ENCODE data around the gene DAGLA.

The DAGLA gene

DNA sequence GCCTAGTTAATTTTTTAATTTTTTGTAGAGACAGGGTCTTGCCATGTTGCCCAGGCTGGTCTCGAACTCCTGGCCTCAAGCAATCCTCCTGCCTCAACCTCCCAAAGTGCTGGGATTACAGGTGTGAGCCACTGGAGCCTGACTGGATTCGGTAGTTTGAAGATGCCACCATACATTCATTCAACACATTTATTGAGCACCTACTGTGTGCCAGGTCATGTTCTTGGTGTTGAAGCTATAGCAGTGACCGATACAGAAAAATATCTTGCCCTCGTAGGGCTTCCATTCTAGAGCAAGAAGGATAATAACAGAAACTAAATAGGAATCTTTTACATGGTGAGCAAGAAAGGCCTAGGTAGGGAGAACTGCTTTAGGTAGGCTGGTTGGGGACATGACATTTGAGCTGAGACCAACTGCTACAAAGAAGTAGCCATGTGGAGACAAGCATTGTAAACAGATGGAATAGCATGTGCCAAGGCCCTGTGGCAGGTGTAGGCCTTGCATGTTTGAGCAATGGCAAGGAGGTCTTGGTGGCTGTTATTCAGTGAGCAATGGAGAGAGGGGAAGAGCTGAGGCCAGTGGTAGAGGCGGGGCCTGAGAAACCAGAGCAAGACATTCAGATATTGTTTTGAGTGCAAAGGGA is 70.6 kb downstream of the DAGLA start:
- Histone ChIP-seq H3K27ac (no peak overlapping the region), H3K27me3 (ENCODE audit: insufficient read depth, low read depth, severe bottlenecking) (peaks cover 4% of the 10 kb centered on the region), H3K36me3 (no peaks in the 10 kb centered on the region), H3K4me3 (ENCODE audit: low read depth, low read length) (no peak overlapping the region), H3K9me3 (ENCODE audit: severe bottlenecking) (no peaks in the 10 kb centered on the region)
- TF ChIP-seq, protein P1, sequence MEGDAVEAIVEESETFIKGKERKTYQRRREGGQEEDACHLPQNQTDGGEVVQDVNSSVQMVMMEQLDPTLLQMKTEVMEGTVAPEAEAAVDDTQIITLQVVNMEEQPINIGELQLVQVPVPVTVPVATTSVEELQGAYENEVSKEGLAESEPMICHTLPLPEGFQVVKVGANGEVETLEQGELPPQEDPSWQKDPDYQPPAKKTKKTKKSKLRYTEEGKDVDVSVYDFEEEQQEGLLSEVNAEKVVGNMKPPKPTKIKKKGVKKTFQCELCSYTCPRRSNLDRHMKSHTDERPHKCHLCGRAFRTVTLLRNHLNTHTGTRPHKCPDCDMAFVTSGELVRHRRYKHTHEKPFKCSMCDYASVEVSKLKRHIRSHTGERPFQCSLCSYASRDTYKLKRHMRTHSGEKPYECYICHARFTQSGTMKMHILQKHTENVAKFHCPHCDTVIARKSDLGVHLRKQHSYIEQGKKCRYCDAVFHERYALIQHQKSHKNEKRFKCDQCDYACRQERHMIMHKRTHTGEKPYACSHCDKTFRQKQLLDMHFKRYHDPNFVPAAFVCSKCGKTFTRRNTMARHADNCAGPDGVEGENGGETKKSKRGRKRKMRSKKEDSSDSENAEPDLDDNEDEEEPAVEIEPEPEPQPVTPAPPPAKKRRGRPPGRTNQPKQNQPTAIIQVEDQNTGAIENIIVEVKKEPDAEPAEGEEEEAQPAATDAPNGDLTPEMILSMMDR (IDR thresholded peaks at IDR 0.05; ENCODE audit: low read depth, low read length): no peak
- no peak for DNase-seq

DNA sequence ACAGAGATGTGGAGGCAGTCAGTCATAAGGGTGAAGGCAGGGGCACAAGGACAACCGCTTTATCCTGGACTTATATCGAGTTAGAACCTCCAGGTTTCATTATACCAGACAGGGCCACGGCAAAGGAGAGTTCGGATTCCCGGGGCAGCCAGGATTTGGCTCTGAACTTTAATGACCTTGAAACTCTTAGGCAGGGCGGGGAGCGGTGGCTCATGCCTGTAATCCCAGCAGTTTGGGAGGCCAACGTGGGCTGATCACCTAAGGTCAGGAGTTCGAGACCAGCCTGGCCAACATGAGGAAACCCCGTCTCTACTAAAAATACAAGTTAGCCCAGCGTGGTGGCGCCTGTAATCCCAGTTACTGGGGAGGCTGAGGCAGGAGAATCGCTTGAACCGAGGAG is 71.2 kb downstream of the DAGLA start:
- Histone ChIP-seq H3K36me3 (no peaks in the 10 kb centered on the region), H3K9me3 (ENCODE audit: severe bottlenecking) (no peaks in the 10 kb centered on the region), H3K4me3 (ENCODE audit: low read depth, low read length) (no peak overlapping the region), H3K27ac (no peak overlapping the region), H3K27me3 (ENCODE audit: insufficient read depth, low read depth, severe bottlenecking) (peaks cover 4% of the 10 kb centered on the region)
- DNase-seq: no peak
- TF ChIP-seq, protein P1 (IDR thresholded peaks at IDR 0.05; ENCODE audit: low read depth, low read length): no peak

DNA sequence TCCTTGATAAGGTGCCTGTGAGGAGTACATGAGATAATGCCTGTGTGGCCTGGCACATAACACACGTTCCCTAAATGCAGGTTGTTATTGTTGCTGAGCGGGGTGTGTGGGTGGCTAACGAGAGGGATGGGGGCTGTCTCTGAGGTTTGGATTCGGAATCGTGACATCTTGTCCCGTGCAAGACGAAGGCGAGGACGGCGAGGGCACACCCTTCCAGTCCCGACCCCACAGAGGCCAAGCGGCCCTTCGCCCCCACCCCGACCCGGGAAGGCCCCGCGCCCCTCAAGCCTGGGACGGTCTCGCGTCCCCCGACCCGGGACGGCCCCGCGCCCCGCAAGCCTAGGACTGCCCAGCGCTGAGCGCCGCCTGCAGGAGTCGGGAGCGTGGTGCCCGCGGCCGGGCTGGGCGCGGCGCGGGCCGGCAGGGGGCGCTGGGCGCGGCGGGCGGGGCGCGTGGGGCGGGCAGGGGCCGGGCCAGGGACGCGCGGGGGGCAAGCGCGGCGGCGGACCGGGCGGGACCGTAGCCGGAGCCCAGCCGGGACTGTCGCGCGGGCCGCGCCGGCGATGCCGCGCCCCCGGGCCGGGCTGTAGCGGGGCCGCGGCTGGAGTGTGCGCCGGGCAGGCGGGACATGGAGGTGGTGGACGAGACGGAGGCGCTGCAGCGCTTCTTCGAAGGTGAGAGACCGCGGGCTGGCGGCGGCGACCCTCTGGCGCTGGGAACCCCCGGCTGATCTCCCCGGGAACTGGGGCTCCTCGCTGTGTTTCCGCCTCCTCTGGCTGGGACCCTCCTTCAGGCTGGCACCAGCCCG is 72.1 kb downstream of the DAGLA start, which contains the start of gene MYRF:
MYRF (plus strand) TSS at position 520 of the 808 bp plus-strand sequence; CDS start at position 629, 109 bp downstream.
- Histone ChIP-seq H3K27ac (no peak within 1 kb of the TSS), H3K4me3 (ENCODE audit: low read depth, low read length) (peak within 1 kb of the TSS; percentile 51), H3K9me3 (ENCODE audit: severe bottlenecking) (no peaks in the 10 kb centered on the region)

GRCh38 chr11:61752925-61753521 is 72.8 kb downstream of the DAGLA start:
- TF ChIP-seq, protein P1 (IDR thresholded peaks at IDR 0.05; ENCODE audit: low read depth, low read length): no peak
- DNase-seq: no peak
- Histone ChIP-seq H3K27me3 (ENCODE audit: insufficient read depth, low read depth, severe bottlenecking) (peaks cover 4% of the 10 kb centered on the region), H3K27ac (no peak overlapping the region), H3K36me3 (no peaks in the 10 kb centered on the region), H3K9me3 (ENCODE audit: severe bottlenecking) (no peaks in the 10 kb centered on the region), H3K4me3 (ENCODE audit: low read depth, low read length) (peak overlapping the region; percentile 51)

More for the DNA sequence above, 72.1 kb downstream of the DAGLA start, which contains the start of gene MYRF:
- TF ChIP-seq, protein P1 (IDR thresholded peaks at IDR 0.05; ENCODE audit: low read depth, low read length): peak; percentile 80
- H3K36me3 ChIP-seq: no peaks in the 10 kb centered on the region
- peaks cover 4% of the 10 kb centered on the region for H3K27me3 ChIP-seq (ENCODE audit: insufficient read depth, low read depth, severe bottlenecking)
- DNase-seq: peak; percentile 52

DNA sequence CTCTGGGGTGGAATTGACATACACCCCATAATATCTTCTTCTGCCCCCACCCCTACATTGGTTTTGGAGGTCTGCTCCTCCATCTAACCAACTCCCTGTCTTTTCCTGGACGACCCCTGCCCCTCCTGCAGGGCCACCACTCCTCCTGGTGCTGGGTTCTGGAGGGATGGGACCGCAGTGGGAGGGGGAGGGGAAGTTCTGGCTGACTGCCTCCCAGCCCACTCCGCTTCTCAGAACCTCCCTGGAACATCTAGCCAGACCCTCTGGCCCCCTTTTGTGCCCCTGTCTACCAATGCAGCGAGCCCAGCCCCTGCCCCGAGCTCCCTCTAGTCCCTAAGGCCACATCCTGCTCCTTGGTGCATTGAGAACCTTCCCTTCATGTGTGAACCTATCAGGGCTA is 73.5 kb downstream of the DAGLA start:
- Histone ChIP-seq H3K9me3 (ENCODE audit: severe bottlenecking) (no peaks in the 10 kb centered on the region), H3K27ac (no peak overlapping the region), H3K4me3 (ENCODE audit: low read depth, low read length) (no peak overlapping the region), H3K27me3 (ENCODE audit: insufficient read depth, low read depth, severe bottlenecking) (peaks cover 4% of the 10 kb centered on the region), H3K36me3 (no peaks in the 10 kb centered on the region)
- no peak for DNase-seq
- TF ChIP-seq, protein P1 (IDR thresholded peaks at IDR 0.05; ENCODE audit: low read depth, low read length): no peak

Measured in WERI-Rb-1 (cell line).